ENCODE measurements around the gene ATE1. TPM values are rescaled to one million over a fixed set of nuclear protein-coding genes. Genes with fewer than 3 reads are reported as not detected.

The ATE1 gene
- total and polyA plus RNA-seq, 2 donors (not counting 3 experiments of a cell fraction or from before 2014, with no cell fraction given): 8.7 to 27.1 TPM

DNA sequence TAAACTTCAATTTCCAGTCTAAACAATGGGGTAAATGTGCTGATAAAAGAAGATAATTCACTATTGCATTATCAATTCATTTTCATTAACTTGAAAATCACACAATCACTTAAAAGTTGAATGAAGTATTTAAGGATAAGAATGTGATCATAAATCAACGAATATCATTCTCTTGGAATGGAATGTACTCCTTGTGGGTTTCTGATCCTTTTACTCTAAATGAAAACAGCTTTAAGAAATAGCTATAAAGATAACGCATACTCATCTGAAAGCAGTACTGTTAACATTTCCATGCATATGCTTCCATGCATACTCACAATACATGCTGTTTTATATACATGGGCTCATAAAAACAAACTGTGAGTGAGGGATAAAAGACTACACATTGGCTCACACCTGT, 108.8 kb downstream of the ATE1 start:
- Histone ChIP-seq H3K36me3 (ENCODE audit: control insufficient read depth in 2 of 2, extremely low read depth in 1 of 2, insufficient read depth in 2 of 2, low read length in 2 of 2) (no peaks in the 10 kb centered on the region), H4K20me1 (replicated peaks; ENCODE audit: control insufficient read depth, extremely low read depth, insufficient read depth, low read length) (no peaks in the 10 kb centered on the region), H2AFZ (ENCODE audit: low read depth, low read length) (no peak overlapping the region), H3K4me1 (ENCODE audit: control insufficient read depth, extremely low read depth, insufficient read depth, low read length) (no peaks in the 10 kb centered on the region), H3K9me3 (replicated peaks; ENCODE audit: control insufficient read depth, insufficient read depth, low read length) (no peaks in the 10 kb centered on the region), H3K27ac (ENCODE audit: insufficient read depth, low read depth, low read length) (no peak overlapping the region), H3K27me3 (ENCODE audit: control insufficient read depth in 2 of 2, insufficient read depth in 2 of 2, low read length in 2 of 2) (no peaks in the 10 kb centered on the region), H3K79me2 (ENCODE audit: control insufficient read depth, insufficient read depth, low read length) (no peaks in the 10 kb centered on the region), H3K4me3 (replicated peaks in 1 of 3; ENCODE audit: insufficient read depth in 1 of 3, low read depth in 1 of 3, low read length in 3 of 3) (no peak overlapping the region), H3K9me1 (replicated peaks; ENCODE audit: control insufficient read depth, extremely low read depth, insufficient read depth, low read length) (no peaks in the 10 kb centered on the region), H3K4me2 (ENCODE audit: insufficient read depth, low read length) (no peak overlapping the region), H3K9ac (replicated peaks; ENCODE audit: extremely low read depth, insufficient read depth, low read length) (no peak overlapping the region)
- ChIA-PET POLR2A (no interaction called here), CTCF (interaction anchor here (1.9 kb wide), 1 partner anchor 8 kb away, joined by 4 read pairs; no protein-coding TSS in a partner anchor)
- peak; percentile 28 for FAIRE-seq
- dilution Hi-C loops (cut with MboI; ENCODE audit: extremely low pct_ligation_motif_present, low sequenced_read_pairs) (no loop called here), intact Hi-C loops (cut with micrococcal nuclease) (no loop called here)
- TF ChIP-seq JUN (IDR thresholded peaks at IDR 0.05; ENCODE audit: borderline replicate concordance, insufficient read depth, insufficient read length, low read depth) (no peak), EZH2 (IDR thresholded peaks at IDR 0.05; ENCODE audit: borderline replicate concordance, low read depth, low read length, severe bottlenecking) (no peak), FOS (IDR thresholded peaks at IDR 0.05; ENCODE audit: borderline replicate concordance, insufficient read depth, low read length) (no peak), POLR2A (IDR thresholded peaks at IDR 0.05; ENCODE audit: low read depth, low read length) (no peak), GATA2 (IDR thresholded peaks at IDR 0.05; ENCODE audit: insufficient read depth, insufficient read length, low read depth, low read length) (no peak), CTCF (IDR thresholded peaks at IDR 0.05; ENCODE audit: extremely low read depth in 1 of 2, insufficient read depth in 1 of 2, low read depth in 1 of 2, low read length in 2 of 2) (no peak)
- BruUV-seq (replicated peaks): no TSS peak
- no peak for DNase-seq (ENCODE audit: low read depth, low spot score)

GRCh38 chr10:121818599-121818998, 109.2 kb downstream of the ATE1 start:
- Histone ChIP-seq H4K20me1 (replicated peaks; ENCODE audit: control insufficient read depth, extremely low read depth, insufficient read depth, low read length) (no peaks in the 10 kb centered on the region), H2AFZ (ENCODE audit: low read depth, low read length) (no peak overlapping the region), H3K4me2 (ENCODE audit: insufficient read depth, low read length) (no peak overlapping the region), H3K9ac (replicated peaks; ENCODE audit: extremely low read depth, insufficient read depth, low read length) (no peak overlapping the region), H3K9me3 (replicated peaks; ENCODE audit: control insufficient read depth, insufficient read depth, low read length) (no peaks in the 10 kb centered on the region), H3K36me3 (ENCODE audit: control insufficient read depth in 2 of 2, extremely low read depth in 1 of 2, insufficient read depth in 2 of 2, low read length in 2 of 2) (no peaks in the 10 kb centered on the region), H3K4me1 (ENCODE audit: control insufficient read depth, extremely low read depth, insufficient read depth, low read length) (peaks cover 2% of the 10 kb centered on the region), H3K79me2 (ENCODE audit: control insufficient read depth, insufficient read depth, low read length) (no peaks in the 10 kb centered on the region), H3K27ac (ENCODE audit: insufficient read depth, low read depth, low read length) (no peak overlapping the region), H3K9me1 (replicated peaks; ENCODE audit: control insufficient read depth, extremely low read depth, insufficient read depth, low read length) (no peaks in the 10 kb centered on the region), H3K27me3 (ENCODE audit: control insufficient read depth in 2 of 2, insufficient read depth in 2 of 2, low read length in 2 of 2) (no peaks in the 10 kb centered on the region), H3K4me3 (replicated peaks in 1 of 3; ENCODE audit: insufficient read depth in 1 of 3, low read depth in 1 of 3, low read length in 3 of 3) (no peak overlapping the region)
- no peak for DNase-seq (ENCODE audit: low read depth, low spot score)
- BruUV-seq (replicated peaks): no TSS peak
- TF ChIP-seq JUN (IDR thresholded peaks at IDR 0.05; ENCODE audit: borderline replicate concordance, insufficient read depth, insufficient read length, low read depth) (no peak), FOS (IDR thresholded peaks at IDR 0.05; ENCODE audit: borderline replicate concordance, insufficient read depth, low read length) (no peak), POLR2A (IDR thresholded peaks at IDR 0.05; ENCODE audit: low read depth, low read length) (no peak), CTCF (IDR thresholded peaks at IDR 0.05; ENCODE audit: extremely low read depth in 1 of 2, insufficient read depth in 1 of 2, low read depth in 1 of 2, low read length in 2 of 2) (no peak), GATA2 (IDR thresholded peaks at IDR 0.05; ENCODE audit: insufficient read depth, insufficient read length, low read depth, low read length) (no peak), MYC (IDR thresholded peaks at IDR 0.05; ENCODE audit: low read depth, low read length) (no peak), POLR2AphosphoS5 (IDR thresholded peaks at IDR 0.05; ENCODE audit: insufficient read depth, low read depth, low read length) (no peak), EZH2 (IDR thresholded peaks at IDR 0.05; ENCODE audit: borderline replicate concordance, low read depth, low read length, severe bottlenecking) (no peak)
- TF ChIP-seq, protein P1, sequence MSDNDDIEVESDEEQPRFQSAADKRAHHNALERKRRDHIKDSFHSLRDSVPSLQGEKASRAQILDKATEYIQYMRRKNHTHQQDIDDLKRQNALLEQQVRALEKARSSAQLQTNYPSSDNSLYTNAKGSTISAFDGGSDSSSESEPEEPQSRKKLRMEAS (IDR thresholded peaks at IDR 0.05; ENCODE audit: insufficient read depth, insufficient read length): no peak
- FAIRE-seq: no peak
- ChIA-PET POLR2A (no interaction called here), CTCF (interaction anchor here (1.9 kb wide), 1 partner anchor 9 kb away, joined by 4 read pairs; no protein-coding TSS in a partner anchor)
- dilution Hi-C loops (cut with MboI; ENCODE audit: extremely low pct_ligation_motif_present, low sequenced_read_pairs) (no loop called here), intact Hi-C loops (cut with micrococcal nuclease) (no loop called here)
